HUES48 (cell line): ENCODE data around the gene CNP.

Experiments used
- H3K27ac ChIP-seq: one replicate; pipeline ENCODE4 v1.7.0; 2013; ENCODE audit warnings: low read depth, low read length, inconsistent platforms
- H3K27me3 ChIP-seq: 2 replicates; pipeline ENCODE4 v1.6.1; 2013; ENCODE audit warnings: mild to moderate bottlenecking, low read length; ENCODE audit not compliant: control insufficient read depth, insufficient read depth
- H3K36me3 ChIP-seq: 2 replicates; pipeline ENCODE4 v1.6.1; 2013; ENCODE audit warnings: low read length; ENCODE audit not compliant: control insufficient read depth, insufficient read depth
- H3K4me1 ChIP-seq: 2 replicates; pipeline ENCODE4 v1.6.1; 2013; ENCODE audit warnings: mild to moderate bottlenecking, low read length; ENCODE audit not compliant: control insufficient read depth, insufficient read depth
- H3K4me3 ChIP-seq: 2 replicates; pipeline ENCODE4 v1.5.1; 2013; ENCODE audit warnings: mild to moderate bottlenecking, low read depth, low read length
- H3K9ac ChIP-seq: 2 replicates; pipeline ENCODE4 v1.6.1; 2013; ENCODE audit warnings: mild to moderate bottlenecking, low read depth, low read length, moderate library complexity
- H3K9me3 ChIP-seq: 2 replicates; pipeline ENCODE4 v1.6.1; 2013; ENCODE audit warnings: low read length; ENCODE audit not compliant: control insufficient read depth, insufficient read depth

CNP gene

GRCh38 chr17:41943492-41943891 is 23.1 kb upstream of the CNP start:
- Histone ChIP-seq H3K4me3 (no peak overlapping the region), H3K27me3 (no peaks in the 10 kb centered on the region), H3K9ac (no peak overlapping the region), H3K27ac (no peak overlapping the region), H3K4me1 (no peaks in the 10 kb centered on the region), H3K9me3 (no peaks in the 10 kb centered on the region), H3K36me3 (no peaks in the 10 kb centered on the region)

GRCh38 chr17:41944943-41945342 is 21.7 kb upstream of the CNP start:
- no peaks in the 10 kb centered on the region for H3K4me1 ChIP-seq
- H3K27ac ChIP-seq = no peak overlapping the region
- no peaks in the 10 kb centered on the region for H3K9me3 ChIP-seq
- no peak overlapping the region for H3K9ac ChIP-seq
- H3K27me3 ChIP-seq = no peaks in the 10 kb centered on the region
- H3K36me3 ChIP-seq = no peaks in the 10 kb centered on the region
- no peak overlapping the region for H3K4me3 ChIP-seq

- no peak overlapping the region for H3K4me3 ChIP-seq
- no peaks in the 10 kb centered on the region for H3K4me1 ChIP-seq
- H3K27me3 ChIP-seq = no peaks in the 10 kb centered on the region
- no peak overlapping the region for H3K9ac ChIP-seq
- no peaks in the 10 kb centered on the region for H3K9me3 ChIP-seq
- no peak overlapping the region for H3K27ac ChIP-seq
- no peaks in the 10 kb centered on the region for H3K36me3 ChIP-seq
Measured at GRCh38 chr17:41948762-41949460, 17.7 kb upstream of the CNP start.

- no peaks in the 10 kb centered on the region for H3K9me3 ChIP-seq
- no peaks in the 10 kb centered on the region for H3K36me3 ChIP-seq
- no peak overlapping the region for H3K4me3 ChIP-seq
- no peak overlapping the region for H3K9ac ChIP-seq
- H3K27ac ChIP-seq = no peak overlapping the region
- H3K27me3 ChIP-seq = no peaks in the 10 kb centered on the region
- peaks cover 16% of the 10 kb centered on the region for H3K4me1 ChIP-seq
Measured at GRCh38 chr17:41956522-41956921, 10.1 kb upstream of the CNP start.

- Histone ChIP-seq H3K27me3 (no peaks in the 10 kb centered on the region), H3K36me3 (no peaks in the 10 kb centered on the region), H3K27ac (no peak overlapping the region), H3K4me3 (no peak overlapping the region), H3K4me1 (peaks cover 16% of the 10 kb centered on the region), H3K9me3 (no peaks in the 10 kb centered on the region), H3K9ac (no peak overlapping the region)
Measured at GRCh38 chr17:41957031-41957868, 9.3 kb upstream of the CNP start.

- H3K4me1 ChIP-seq = peaks cover 16% of the 10 kb centered on the region
- no peaks in the 10 kb centered on the region for H3K36me3 ChIP-seq
- no peak overlapping the region for H3K27ac ChIP-seq
- no peaks in the 10 kb centered on the region for H3K9me3 ChIP-seq
- no peak overlapping the region for H3K4me3 ChIP-seq
- no peak overlapping the region for H3K9ac ChIP-seq
- no peaks in the 10 kb centered on the region for H3K27me3 ChIP-seq
Measured at GRCh38 chr17:41957869-41958439, 8.6 kb upstream of the CNP start.

- no peak overlapping the region for H3K9ac ChIP-seq
- no peaks in the 10 kb centered on the region for H3K9me3 ChIP-seq
- no peak overlapping the region for H3K4me3 ChIP-seq
- no peaks in the 10 kb centered on the region for H3K27me3 ChIP-seq
- H3K27ac ChIP-seq = peak overlapping the region; percentile 51
- peaks cover 16% of the 10 kb centered on the region for H3K4me1 ChIP-seq
- no peaks in the 10 kb centered on the region for H3K36me3 ChIP-seq
Measured at GRCh38 chr17:41959030-41959335, 7.6 kb upstream of the CNP start.

GRCh38 chr17:41959336-41960095 is 7.1 kb upstream of the CNP start:
- no peaks in the 10 kb centered on the region for H3K9me3 ChIP-seq
- H3K9ac ChIP-seq = no peak overlapping the region
- H3K27ac ChIP-seq = peak overlapping the region; percentile 51
- H3K4me3 ChIP-seq = no peak overlapping the region
- no peaks in the 10 kb centered on the region for H3K27me3 ChIP-seq
- no peaks in the 10 kb centered on the region for H3K36me3 ChIP-seq
- peaks cover 16% of the 10 kb centered on the region for H3K4me1 ChIP-seq

- Histone ChIP-seq H3K4me3 (no peak overlapping the region), H3K9me3 (no peaks in the 10 kb centered on the region), H3K36me3 (no peaks in the 10 kb centered on the region), H3K27ac (no peak overlapping the region), H3K27me3 (no peaks in the 10 kb centered on the region), H3K9ac (no peak overlapping the region), H3K4me1 (peaks cover 20% of the 10 kb centered on the region)
Measured at GRCh38 chr17:41962111-41962510, 4.5 kb upstream of the CNP start.

GRCh38 chr17:41962768-41963434 is 3.7 kb upstream of the CNP start:
- peaks cover under 1% of the 10 kb centered on the region; the same call in 1 of the 2 replicates for H3K36me3 ChIP-seq

More at GRCh38 chr17:41962768-41963434, 3.7 kb upstream of the CNP start:
- Histone ChIP-seq H3K27me3 (no peaks in the 10 kb centered on the region), H3K4me3 (no peak overlapping the region), H3K27ac (no peak overlapping the region), H3K4me1 (peaks cover 19% of the 10 kb centered on the region), H3K9me3 (no peaks in the 10 kb centered on the region), H3K9ac (no peak overlapping the region)
